SJSA1 (cell line): ENCODE measurements around the gene EHF. TPM values are rescaled to one million over a fixed set of nuclear protein-coding genes. Genes with fewer than 3 reads are reported as not detected.
"Not testable (repeated sequence)": the region's sequence is repeated elsewhere in the genome, so short reads cannot be mapped to it uniquely, and the experiment has no call there.

Experiments
- DNase-seq, 2 experiments: peaks; one replicate each; pipeline ENCODE4 v3.0.0-alpha.2; 2015 to 2020; ENCODE audit warnings: low spot score in 2 of 2, low read depth in 1 of 2
- H3K27ac ChIP-seq: fragments of 250-450 bp; sonication (Bioruptor Pico); 2 replicates; pipeline ENCODE4 v1.5.1; 2020; ENCODE audit warnings: mild to moderate bottlenecking, moderate library complexity
- H3K27me3 ChIP-seq: fragments of 250-450 bp; sonication (Bioruptor Pico); replicated peaks from 2 replicates; pipeline ENCODE4 v1.5.1; 2020; ENCODE audit warnings: mild to moderate bottlenecking, moderate library complexity
- H3K36me3 ChIP-seq: fragments of 250-450 bp; sonication (Bioruptor Pico); 2 replicates; pipeline ENCODE4 v1.5.1; 2020; ENCODE audit warnings: mild to moderate bottlenecking
- H3K4me1 ChIP-seq: fragments of 250-450 bp; sonication (Bioruptor Pico); replicated peaks from 2 replicates; pipeline ENCODE4 v1.6.1; 2021; ENCODE audit warnings: mild to moderate bottlenecking
- H3K4me3 ChIP-seq: fragments of 250-450 bp; sonication (Bioruptor Pico); 2 replicates; pipeline ENCODE4 v1.5.1; 2020; ENCODE audit warnings: mild to moderate bottlenecking
- H3K9me3 ChIP-seq: fragments of 250-450 bp; sonication (Bioruptor Pico); replicated peaks from 2 replicates; pipeline ENCODE4 v1.5.1; 2020; ENCODE audit warnings: mild to moderate bottlenecking
- total RNA-seq: library from RNA; depleted of rRNA; stranded (reverse); fragments of >200 nt; shearing (Covaris generic); gene quantifications from 2 replicates; pipeline ENCODE4 v1.2.3, GENCODE V29; 2014; rRNA removed

Gene EHF
- 0.22 TPM in 1 of 2 replicates, not detected in the other for total RNA-seq

DNA sequence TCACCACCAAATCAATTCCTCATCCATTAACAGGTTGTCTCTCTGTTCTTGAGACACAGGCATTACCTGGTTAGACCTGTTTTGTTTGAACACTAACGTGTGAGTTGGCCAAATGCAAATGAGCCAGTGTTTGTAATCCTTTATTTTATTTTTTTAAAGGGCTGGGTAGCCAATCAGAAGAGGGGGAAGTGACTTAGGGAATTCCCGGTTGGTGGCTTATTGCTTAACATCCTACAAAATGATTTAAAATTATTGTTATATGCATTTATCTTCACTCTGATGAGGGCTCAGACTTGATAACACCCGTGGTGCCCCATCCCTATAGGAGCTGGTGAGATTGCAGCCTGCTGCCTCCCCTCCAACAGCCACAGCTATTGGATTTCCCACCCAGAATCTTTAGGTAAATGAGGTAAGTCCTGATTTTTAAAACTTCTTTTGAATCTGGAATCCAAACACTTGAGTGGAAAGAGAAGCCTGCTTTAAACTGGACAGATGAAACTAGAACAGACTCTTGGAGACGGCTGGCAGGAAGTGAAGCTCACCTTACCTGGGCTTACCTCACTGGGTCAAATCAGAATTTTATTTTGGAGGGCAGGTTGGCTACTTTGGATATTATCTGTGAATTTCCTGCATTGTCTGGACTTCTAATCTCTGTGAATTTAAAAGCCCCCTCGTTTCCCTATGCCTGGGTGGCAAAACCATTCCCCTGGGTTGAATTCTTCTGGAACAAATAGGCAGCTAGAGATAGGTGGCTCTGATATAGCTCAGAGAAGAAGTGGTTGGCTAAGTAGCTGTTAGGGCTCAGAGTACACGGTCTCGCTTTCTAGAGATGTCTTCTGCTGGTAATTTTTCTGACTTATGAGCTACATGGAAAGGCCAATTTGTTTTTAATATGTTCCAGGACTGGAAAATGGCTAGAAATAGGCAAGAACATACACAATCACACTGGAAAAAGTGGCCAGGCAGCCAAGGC lies at the start of gene EHF:
TSS of gene EHF (plus strand) at position 274 of the 973 bp plus-strand sequence. CDS start 21,538 bp downstream, outside the sequence.
- Histone ChIP-seq H3K9me3 (no peaks in the 10 kb centered on the region; the same call in 1 of the 2 replicates), H3K27me3 (no peaks in the 10 kb centered on the region), H3K36me3 (no peaks in the 10 kb centered on the region), H3K4me3 (no peak within 1 kb of the TSS), H3K4me1 (peaks cover 12% of the 10 kb centered on the region), H3K27ac (no peak within 1 kb of the TSS)
- no peak for DNase-seq

- DNase-seq, result no peak
- Histone ChIP-seq H3K4me3 (no peak overlapping the region), H3K9me3 (no peaks in the 10 kb centered on the region), H3K27ac (no peak overlapping the region), H3K4me1 (no peaks in the 10 kb centered on the region), H3K27me3 (peaks cover 28% of the 10 kb centered on the region), H3K36me3 (no peaks in the 10 kb centered on the region)
Measured at GRCh38 chr11:34573537-34573936, 47.4 kb upstream of the EHF start.

DNA sequence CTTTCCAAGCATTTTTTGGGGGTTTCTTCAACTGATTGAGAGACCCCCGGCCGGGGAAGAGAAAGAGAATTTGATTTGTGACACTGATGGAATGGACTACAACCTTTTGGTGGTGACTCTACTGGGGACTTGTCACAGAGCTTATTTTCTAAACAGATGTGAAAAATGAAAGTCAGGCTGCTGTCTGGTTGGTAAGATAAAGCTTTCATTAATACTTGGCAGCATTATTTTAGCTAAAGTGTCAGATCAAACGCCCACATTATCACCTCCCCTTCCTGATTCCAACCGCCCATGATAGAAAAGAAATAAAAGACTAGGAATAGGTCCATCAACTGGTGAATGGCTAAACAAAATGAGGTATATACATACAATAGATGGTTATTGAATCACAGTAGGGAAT lies 45.6 kb upstream of the EHF start:
- Histone ChIP-seq H3K4me1 (no peaks in the 10 kb centered on the region), H3K27me3 (peaks cover 24% of the 10 kb centered on the region), H3K9me3 (no peaks in the 10 kb centered on the region), H3K27ac (no peak overlapping the region), H3K4me3 (no peak overlapping the region), H3K36me3 (no peaks in the 10 kb centered on the region)
- DNase-seq, result no peak

DNA sequence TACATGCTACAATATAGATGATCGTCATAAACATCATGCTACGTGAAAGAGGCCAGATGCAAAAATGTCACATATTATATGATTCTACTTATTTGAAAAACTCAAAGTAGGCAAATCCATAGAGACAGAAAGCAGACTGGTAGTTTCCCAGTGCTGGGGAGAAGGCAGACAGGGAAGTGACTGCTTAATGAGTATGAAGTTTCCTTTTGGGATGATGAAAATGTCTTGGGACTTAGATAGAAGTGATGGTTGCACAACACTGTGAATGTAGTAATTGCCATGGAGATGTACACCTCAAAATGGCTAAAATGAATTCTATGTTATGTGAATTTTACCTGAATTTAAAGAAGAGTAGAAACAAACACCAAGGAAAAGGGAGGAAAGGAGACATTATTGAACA lies 45.2 kb upstream of the EHF start:
- H3K36me3 ChIP-seq, result no peaks in the 10 kb centered on the region
- H3K4me3 ChIP-seq, result no peak overlapping the region
- no peaks in the 10 kb centered on the region for H3K4me1 ChIP-seq
- no peak for DNase-seq
- peaks cover 20% of the 10 kb centered on the region for H3K27me3 ChIP-seq
- H3K27ac ChIP-seq, result no peak overlapping the region
- no peaks in the 10 kb centered on the region for H3K9me3 ChIP-seq

DNA sequence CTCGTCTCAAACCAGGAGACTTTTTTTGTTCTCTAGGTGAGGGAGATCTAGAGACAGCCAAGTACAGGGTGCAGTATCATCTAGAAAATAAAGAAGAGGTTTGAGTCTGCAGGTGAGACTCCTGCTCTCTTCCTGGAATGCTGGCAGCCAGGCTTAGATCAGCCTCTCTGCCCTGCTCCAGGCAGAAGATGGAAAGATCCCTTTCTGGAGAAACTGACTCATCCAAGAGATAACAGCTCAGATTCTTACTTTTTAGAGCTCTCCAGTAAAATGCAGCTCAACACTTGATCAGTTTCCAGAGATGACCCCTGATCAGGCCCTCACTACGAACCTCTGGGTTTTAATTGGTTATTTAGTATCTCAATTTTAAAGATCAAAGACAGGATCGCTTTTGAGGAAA lies 44.6 kb upstream of the EHF start:
- Histone ChIP-seq H3K27me3 (peaks cover 24% of the 10 kb centered on the region), H3K9me3 (no peaks in the 10 kb centered on the region), H3K36me3 (no peaks in the 10 kb centered on the region), H3K4me1 (no peaks in the 10 kb centered on the region), H3K4me3 (no peak overlapping the region), H3K27ac (no peak overlapping the region)
- no peak for DNase-seq

DNA sequence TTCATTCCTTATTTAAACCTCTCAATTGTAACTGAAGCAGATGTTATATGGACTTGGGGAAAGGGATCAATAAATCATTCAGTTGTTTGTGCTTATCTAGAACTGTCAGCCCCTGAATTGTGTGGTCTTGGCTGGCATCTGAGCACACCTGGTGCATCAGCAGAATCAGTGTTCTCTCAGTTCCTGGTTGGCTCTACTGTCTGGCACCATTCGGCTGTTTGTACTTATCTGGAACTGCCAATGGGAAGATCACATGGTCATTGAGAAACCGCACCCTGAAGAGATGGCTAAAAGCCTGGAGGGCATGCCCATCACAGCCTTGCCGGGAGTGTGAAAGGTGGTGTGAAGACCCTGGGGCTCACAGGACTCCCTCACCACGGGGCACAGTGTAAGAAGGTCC lies 37.1 kb upstream of the EHF start:
- no peak overlapping the region for H3K4me3 ChIP-seq

GRCh38 chr11:34585304-34585734 lies 35.6 kb upstream of the EHF start:
- H3K36me3 ChIP-seq, result no peaks in the 10 kb centered on the region
- no peak overlapping the region for H3K4me3 ChIP-seq
- peaks cover 14% of the 10 kb centered on the region for H3K27me3 ChIP-seq
- DNase-seq, result no peak
- H3K9me3 ChIP-seq, result no peaks in the 10 kb centered on the region
- H3K27ac ChIP-seq, result no peak overlapping the region
- H3K4me1 ChIP-seq, result 0 out of 2 replicates have a peak, but pooled peaks cover 3% of the 10 kb centered on the region

More for the DNA sequence above, 37.1 kb upstream of the EHF start:
- H3K36me3 ChIP-seq, result no peaks in the 10 kb centered on the region
- H3K4me1 ChIP-seq, result 0 out of 2 replicates have a peak, but pooled peaks cover 3% of the 10 kb centered on the region
- no peaks in the 10 kb centered on the region for H3K9me3 ChIP-seq
- peaks cover 18% of the 10 kb centered on the region for H3K27me3 ChIP-seq
- no peak for DNase-seq
- no peak overlapping the region for H3K27ac ChIP-seq

GRCh38 chr11:34585735-34586487 lies 35.0 kb upstream of the EHF start:
- Histone ChIP-seq H3K27me3 (peaks cover 14% of the 10 kb centered on the region), H3K4me1 (0 out of 2 replicates have a peak, but pooled peaks cover 3% of the 10 kb centered on the region), H3K9me3 (no peaks in the 10 kb centered on the region), H3K27ac (no peak overlapping the region), H3K36me3 (no peaks in the 10 kb centered on the region), H3K4me3 (no peak overlapping the region)
- DNase-seq, result peak in 1 of 2 experiments; percentile 53

- no peak overlapping the region for H3K4me3 ChIP-seq
- H3K27ac ChIP-seq, result no peak overlapping the region
- DNase-seq, result no peak
- H3K36me3 ChIP-seq, result no peaks in the 10 kb centered on the region
- H3K9me3 ChIP-seq, result no peaks in the 10 kb centered on the region
- H3K4me1 ChIP-seq, result 0 out of 2 replicates have a peak, but pooled peaks cover 3% of the 10 kb centered on the region
- peaks cover 6% of the 10 kb centered on the region; the same call in 1 of the 2 replicates for H3K27me3 ChIP-seq
Measured at GRCh38 chr11:34586488-34587281, 34.2 kb upstream of the EHF start.

DNA sequence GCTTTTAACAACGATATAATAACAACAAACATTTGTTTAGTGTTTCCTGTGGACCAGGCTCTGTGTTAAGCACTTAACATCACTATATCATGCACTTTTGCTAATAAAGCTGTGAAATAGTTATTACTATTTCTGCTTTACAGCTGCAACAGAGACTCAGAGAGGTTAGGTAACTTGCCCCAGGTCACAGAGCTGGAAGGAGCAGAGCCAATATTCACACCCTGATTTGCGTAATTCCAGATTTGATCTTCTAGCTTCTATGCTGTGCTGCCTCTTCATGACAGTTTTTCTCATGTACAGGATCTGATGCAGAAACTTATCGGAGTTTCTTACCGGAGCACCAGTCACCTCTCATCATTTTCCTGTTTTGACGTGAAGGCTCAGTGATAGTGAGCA lies 33.6 kb upstream of the EHF start:
- Histone ChIP-seq H3K4me1 (0 out of 2 replicates have a peak, but pooled peaks cover 3% of the 10 kb centered on the region), H3K4me3 (no peak overlapping the region), H3K27ac (no peak overlapping the region), H3K9me3 (no peaks in the 10 kb centered on the region), H3K36me3 (no peaks in the 10 kb centered on the region), H3K27me3 (peaks cover 4% of the 10 kb centered on the region; the same call in 1 of the 2 replicates)
- no peak for DNase-seq

- H3K4me3 ChIP-seq, result no peak overlapping the region
- H3K36me3 ChIP-seq, result no peaks in the 10 kb centered on the region
- H3K4me1 ChIP-seq, result 0 out of 2 replicates have a peak, but pooled peaks cover 3% of the 10 kb centered on the region
- H3K9me3 ChIP-seq, result no peaks in the 10 kb centered on the region
- no peak for DNase-seq
- H3K27ac ChIP-seq, result no peak overlapping the region
- H3K27me3 ChIP-seq, result no peaks in the 10 kb centered on the region
Measured at GRCh38 chr11:34588023-34588422, 32.9 kb upstream of the EHF start.

- H3K27me3 ChIP-seq, result no peaks in the 10 kb centered on the region
- no peak overlapping the region for H3K4me3 ChIP-seq
- no peak overlapping the region for H3K27ac ChIP-seq
- H3K36me3 ChIP-seq, result no peaks in the 10 kb centered on the region
- 0 out of 2 replicates have a peak, but pooled peaks cover 3% of the 10 kb centered on the region for H3K4me1 ChIP-seq
- no peaks in the 10 kb centered on the region for H3K9me3 ChIP-seq
- DNase-seq, result no peak
Measured at GRCh38 chr11:34588701-34589100, 32.2 kb upstream of the EHF start.

- not testable (repeated sequence) for H3K4me3 ChIP-seq, H3K9me3 ChIP-seq, H3K36me3 ChIP-seq, H3K27me3 ChIP-seq, H3K4me1 ChIP-seq, DNase-seq, H3K27ac ChIP-seq
Measured at GRCh38 chr11:34589177-34589576, 31.7 kb upstream of the EHF start.
